ENCODE measurements around the gene MAGEB6.

DNA sequence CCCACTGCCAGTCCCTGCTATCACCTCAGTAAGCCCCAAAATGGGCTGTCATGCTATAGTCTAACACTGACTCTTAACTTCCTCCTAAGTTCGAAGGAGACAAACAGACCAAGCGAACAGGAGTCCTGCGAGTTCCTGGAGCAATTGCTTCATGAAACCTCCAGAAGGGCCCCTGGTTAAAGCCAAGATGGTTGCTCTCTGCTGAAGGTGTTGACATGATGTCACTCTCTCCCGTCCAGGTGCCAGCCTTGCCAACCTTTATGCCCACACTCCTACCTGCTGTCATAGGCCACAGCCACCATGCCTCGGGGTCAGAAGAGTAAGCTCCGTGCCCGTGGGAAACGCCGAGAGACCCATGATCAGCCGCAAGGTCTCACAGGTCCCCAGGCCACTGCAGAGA, 31.9 kb upstream of the MAGEB6 start, which contains the start of gene MAGEB6B:
- TF ChIP-seq, protein P1, sequence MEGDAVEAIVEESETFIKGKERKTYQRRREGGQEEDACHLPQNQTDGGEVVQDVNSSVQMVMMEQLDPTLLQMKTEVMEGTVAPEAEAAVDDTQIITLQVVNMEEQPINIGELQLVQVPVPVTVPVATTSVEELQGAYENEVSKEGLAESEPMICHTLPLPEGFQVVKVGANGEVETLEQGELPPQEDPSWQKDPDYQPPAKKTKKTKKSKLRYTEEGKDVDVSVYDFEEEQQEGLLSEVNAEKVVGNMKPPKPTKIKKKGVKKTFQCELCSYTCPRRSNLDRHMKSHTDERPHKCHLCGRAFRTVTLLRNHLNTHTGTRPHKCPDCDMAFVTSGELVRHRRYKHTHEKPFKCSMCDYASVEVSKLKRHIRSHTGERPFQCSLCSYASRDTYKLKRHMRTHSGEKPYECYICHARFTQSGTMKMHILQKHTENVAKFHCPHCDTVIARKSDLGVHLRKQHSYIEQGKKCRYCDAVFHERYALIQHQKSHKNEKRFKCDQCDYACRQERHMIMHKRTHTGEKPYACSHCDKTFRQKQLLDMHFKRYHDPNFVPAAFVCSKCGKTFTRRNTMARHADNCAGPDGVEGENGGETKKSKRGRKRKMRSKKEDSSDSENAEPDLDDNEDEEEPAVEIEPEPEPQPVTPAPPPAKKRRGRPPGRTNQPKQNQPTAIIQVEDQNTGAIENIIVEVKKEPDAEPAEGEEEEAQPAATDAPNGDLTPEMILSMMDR (IDR thresholded peaks at IDR 0.05): no peak
- no peak for TF ChIP-seq POLR2A (IDR thresholded peaks at IDR 0.05)

All from adrenal gland (tissue), 5 donors.